Stimulated activated effector memory CD8-positive, alpha-beta T cell treated with anti-CD3 and anti-CD28 coated beads, Interleukin-12 subunit alpha, Interleukin-12 subunit beta, amount 100 ng/mL, for 72 hours (primary cell): ENCODE results near the gene HOXA9.

Experiments used
- ATAC-seq: fragments of 150-1000 bp; cut with Tn5 transposase; 2 replicates; pipeline ENCODE4 v1.10.0; 2021
- DNase-seq, 2 donors: peaks; one replicate each; pipeline ENCODE4 v3.0.0; 2021 to 2022; ENCODE audit warnings: low spot score in 2 of 2
- H3K27ac Mint-ChIP-seq: one replicate; pipeline ENCODE4 v1.8.0; 2022; ENCODE audit warnings: mild to moderate bottlenecking, mixed read lengths
- H3K36me3 Mint-ChIP-seq: one replicate; pipeline ENCODE4 v1.8.0; 2022; ENCODE audit warnings: mild to moderate bottlenecking, mixed read lengths
- H3K4me1 Mint-ChIP-seq: one replicate; pipeline ENCODE4 v1.8.0; 2022; ENCODE audit warnings: mixed read lengths
- H3K4me3 Mint-ChIP-seq: one replicate; pipeline ENCODE4 v1.8.0; 2022; ENCODE audit warnings: mild to moderate bottlenecking, mixed read lengths
- H3K9me3 Mint-ChIP-seq: one replicate; pipeline ENCODE4 v1.8.0; 2022; ENCODE audit warnings: mixed read lengths

The HOXA9 gene

GRCh38 chr7:27203964-27204594, 38.7 kb upstream of the HOXA9 start:
- DNase-seq (no peak), ATAC-seq (no peak)
- peaks cover 47% of the 10 kb centered on the region for H3K4me1 Mint-ChIP-seq
- no peak overlapping the region for H3K4me3 Mint-ChIP-seq
- H3K9me3 Mint-ChIP-seq = no peaks in the 10 kb centered on the region
- no peak overlapping the region for H3K27ac Mint-ChIP-seq
- no peaks in the 10 kb centered on the region for H3K36me3 Mint-ChIP-seq

- DNase-seq (no peak), ATAC-seq (no peak)
- no peaks in the 10 kb centered on the region for H3K36me3 Mint-ChIP-seq
- H3K9me3 Mint-ChIP-seq = no peaks in the 10 kb centered on the region
- H3K4me1 Mint-ChIP-seq = peaks cover 53% of the 10 kb centered on the region
- no peak overlapping the region for H3K4me3 Mint-ChIP-seq
- no peak overlapping the region for H3K27ac Mint-ChIP-seq
Measured at GRCh38 chr7:27203365-27203953, 38.1 kb upstream of the HOXA9 start.

- Mint-ChIP-seq H3K36me3 (no peaks in the 10 kb centered on the region), H3K27ac (no peak overlapping the region), H3K4me1 (peaks cover 59% of the 10 kb centered on the region), H3K9me3 (no peaks in the 10 kb centered on the region), H3K4me3 (peak overlapping the region; percentile 72)
- ATAC-seq (no peak), DNase-seq (no peak)
Measured at GRCh38 chr7:27202862-27203134, 37.5 kb upstream of the HOXA9 start.

- Mint-ChIP-seq H3K9me3 (no peaks in the 10 kb centered on the region), H3K36me3 (no peaks in the 10 kb centered on the region), H3K4me1 (peaks cover 59% of the 10 kb centered on the region), H3K27ac (no peak overlapping the region), H3K4me3 (peak overlapping the region; percentile 72)
- no peak for DNase-seq
- ATAC-seq = no peak
Measured at GRCh38 chr7:27202018-27202861, 36.9 kb upstream of the HOXA9 start.

- H3K27ac Mint-ChIP-seq = no peak overlapping the region
- ATAC-seq (no peak), DNase-seq (no peak)
- peaks cover 59% of the 10 kb centered on the region for H3K4me1 Mint-ChIP-seq
- H3K9me3 Mint-ChIP-seq = no peaks in the 10 kb centered on the region
- no peaks in the 10 kb centered on the region for H3K36me3 Mint-ChIP-seq
- H3K4me3 Mint-ChIP-seq = peak overlapping the region; percentile 72
Measured at GRCh38 chr7:27201580-27202017, 36.3 kb upstream of the HOXA9 start.

- Mint-ChIP-seq H3K9me3 (no peaks in the 10 kb centered on the region), H3K36me3 (no peaks in the 10 kb centered on the region), H3K4me3 (peak overlapping the region; percentile 72), H3K27ac (no peak overlapping the region), H3K4me1 (peaks cover 55% of the 10 kb centered on the region)
- peak; percentile 27 for ATAC-seq
- no peak for DNase-seq
Measured at GRCh38 chr7:27200761-27201579, 35.6 kb upstream of the HOXA9 start.

GRCh38 chr7:27199849-27200760, 34.8 kb upstream of the HOXA9 start, which contains the start of gene HOXA13:
HOXA13 (minus strand) TSS chr7:27200091; CDS start chr7:27200077, 14 bp downstream.
- Mint-ChIP-seq H3K27ac (no peak within 1 kb of the TSS), H3K4me1 (peaks cover 47% of the 10 kb centered on the region), H3K9me3 (no peaks in the 10 kb centered on the region), H3K4me3 (peak within 1 kb of the TSS; percentile 72), H3K36me3 (no peaks in the 10 kb centered on the region)
- peak; percentile 76 for ATAC-seq
- no peak for DNase-seq

GRCh38 chr7:27198871-27199801, 33.8 kb upstream of the HOXA9 start:
- H3K9me3 Mint-ChIP-seq = no peaks in the 10 kb centered on the region
- DNase-seq = no peak
- ATAC-seq = peak; percentile 41
- peak overlapping the region; percentile 72 for H3K4me3 Mint-ChIP-seq
- peaks cover 39% of the 10 kb centered on the region for H3K4me1 Mint-ChIP-seq
- no peaks in the 10 kb centered on the region for H3K36me3 Mint-ChIP-seq
- no peak overlapping the region for H3K27ac Mint-ChIP-seq

- no peak for ATAC-seq
- Mint-ChIP-seq H3K4me1 (peaks cover 34% of the 10 kb centered on the region), H3K27ac (no peak overlapping the region), H3K4me3 (peak overlapping the region; percentile 72), H3K9me3 (no peaks in the 10 kb centered on the region), H3K36me3 (no peaks in the 10 kb centered on the region)
- DNase-seq = no peak
Measured at GRCh38 chr7:27198138-27198841, 33.0 kb upstream of the HOXA9 start.

GRCh38 chr7:27197137-27198042, 32.1 kb upstream of the HOXA9 start:
- peaks cover 34% of the 10 kb centered on the region for H3K4me1 Mint-ChIP-seq
- DNase-seq (no peak), ATAC-seq (no peak)
- no peak overlapping the region for H3K27ac Mint-ChIP-seq
- H3K4me3 Mint-ChIP-seq = no peak overlapping the region
- no peaks in the 10 kb centered on the region for H3K36me3 Mint-ChIP-seq
- H3K9me3 Mint-ChIP-seq = no peaks in the 10 kb centered on the region

- Mint-ChIP-seq H3K4me3 (no peak overlapping the region), H3K27ac (no peak overlapping the region), H3K9me3 (no peaks in the 10 kb centered on the region), H3K36me3 (no peaks in the 10 kb centered on the region), H3K4me1 (peaks cover 23% of the 10 kb centered on the region)
- ATAC-seq = peak; percentile 41
- peak; percentile 70 to 88 for DNase-seq
Measured at GRCh38 chr7:27196287-27196767, 31.0 kb upstream of the HOXA9 start.

- H3K4me1 Mint-ChIP-seq = peaks cover 14% of the 10 kb centered on the region
- no peak for ATAC-seq
- no peaks in the 10 kb centered on the region for H3K36me3 Mint-ChIP-seq
- no peak for DNase-seq
- H3K9me3 Mint-ChIP-seq = no peaks in the 10 kb centered on the region
- no peak overlapping the region for H3K4me3 Mint-ChIP-seq
- no peak overlapping the region for H3K27ac Mint-ChIP-seq
Measured at GRCh38 chr7:27194686-27195379, 29.5 kb upstream of the HOXA9 start.
